AG09319 (cell line): ENCODE results near the gene TPTE2.
"Not testable (repeated sequence)": the region's sequence is repeated elsewhere in the genome, so short reads cannot be mapped to it uniquely, and the experiment has no call there.

Source experiments
- DNase-seq: peaks from one replicate; pipeline ENCODE4 v3.0.0-alpha.2; 2010; ENCODE audit warnings: low read depth; ENCODE audit errors: extremely low read depth
- TF ChIP-seq, protein P1 (sequence below): IDR thresholded peaks from 2 replicates; pipeline ENCODE4 v1.5.1; 2011; ENCODE audit warnings: low read depth, mild to moderate bottlenecking, inconsistent platforms, low read length, moderate library complexity

TPTE2 gene

GRCh38 chr13:19561127-19561582 is at the start of gene TPTE2:
Gene TPTE2, minus strand, starts transcription at chr13:19561532. Its CDS starts 58,298 bp downstream, at chr13:19503234.
- not testable (repeated sequence) for DNase-seq

- no peak for DNase-seq
- TF ChIP-seq, protein P1, sequence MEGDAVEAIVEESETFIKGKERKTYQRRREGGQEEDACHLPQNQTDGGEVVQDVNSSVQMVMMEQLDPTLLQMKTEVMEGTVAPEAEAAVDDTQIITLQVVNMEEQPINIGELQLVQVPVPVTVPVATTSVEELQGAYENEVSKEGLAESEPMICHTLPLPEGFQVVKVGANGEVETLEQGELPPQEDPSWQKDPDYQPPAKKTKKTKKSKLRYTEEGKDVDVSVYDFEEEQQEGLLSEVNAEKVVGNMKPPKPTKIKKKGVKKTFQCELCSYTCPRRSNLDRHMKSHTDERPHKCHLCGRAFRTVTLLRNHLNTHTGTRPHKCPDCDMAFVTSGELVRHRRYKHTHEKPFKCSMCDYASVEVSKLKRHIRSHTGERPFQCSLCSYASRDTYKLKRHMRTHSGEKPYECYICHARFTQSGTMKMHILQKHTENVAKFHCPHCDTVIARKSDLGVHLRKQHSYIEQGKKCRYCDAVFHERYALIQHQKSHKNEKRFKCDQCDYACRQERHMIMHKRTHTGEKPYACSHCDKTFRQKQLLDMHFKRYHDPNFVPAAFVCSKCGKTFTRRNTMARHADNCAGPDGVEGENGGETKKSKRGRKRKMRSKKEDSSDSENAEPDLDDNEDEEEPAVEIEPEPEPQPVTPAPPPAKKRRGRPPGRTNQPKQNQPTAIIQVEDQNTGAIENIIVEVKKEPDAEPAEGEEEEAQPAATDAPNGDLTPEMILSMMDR = no peak
Measured at GRCh38 chr13:19607523-19608078, 46.3 kb upstream of the TPTE2 start.

GRCh38 chr13:19606737-19607136 is 45.4 kb upstream of the TPTE2 start:
- TF ChIP-seq, protein P1 = no peak
- no peak for DNase-seq

DNA sequence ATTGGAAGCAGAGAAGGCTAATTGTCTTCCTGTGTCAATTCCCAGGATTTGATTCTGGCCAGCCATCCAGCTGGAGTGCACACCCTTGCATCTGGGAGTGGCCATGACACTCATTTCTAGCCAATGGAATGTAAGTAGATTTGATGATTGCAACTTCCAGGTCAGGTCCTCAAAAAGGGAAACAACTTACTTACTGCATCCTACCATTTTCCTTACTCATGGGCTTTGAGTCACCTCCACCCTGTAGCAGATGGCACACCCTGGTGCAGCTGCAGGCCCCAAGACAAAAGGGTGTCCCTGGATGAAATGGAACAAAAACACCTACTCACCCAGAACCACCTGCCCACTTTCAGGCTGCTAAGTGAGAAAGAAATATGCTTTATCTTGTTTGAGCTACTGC is 44.8 kb upstream of the TPTE2 start:
- DNase-seq = no peak
- TF ChIP-seq, protein P1 = no peak

DNA sequence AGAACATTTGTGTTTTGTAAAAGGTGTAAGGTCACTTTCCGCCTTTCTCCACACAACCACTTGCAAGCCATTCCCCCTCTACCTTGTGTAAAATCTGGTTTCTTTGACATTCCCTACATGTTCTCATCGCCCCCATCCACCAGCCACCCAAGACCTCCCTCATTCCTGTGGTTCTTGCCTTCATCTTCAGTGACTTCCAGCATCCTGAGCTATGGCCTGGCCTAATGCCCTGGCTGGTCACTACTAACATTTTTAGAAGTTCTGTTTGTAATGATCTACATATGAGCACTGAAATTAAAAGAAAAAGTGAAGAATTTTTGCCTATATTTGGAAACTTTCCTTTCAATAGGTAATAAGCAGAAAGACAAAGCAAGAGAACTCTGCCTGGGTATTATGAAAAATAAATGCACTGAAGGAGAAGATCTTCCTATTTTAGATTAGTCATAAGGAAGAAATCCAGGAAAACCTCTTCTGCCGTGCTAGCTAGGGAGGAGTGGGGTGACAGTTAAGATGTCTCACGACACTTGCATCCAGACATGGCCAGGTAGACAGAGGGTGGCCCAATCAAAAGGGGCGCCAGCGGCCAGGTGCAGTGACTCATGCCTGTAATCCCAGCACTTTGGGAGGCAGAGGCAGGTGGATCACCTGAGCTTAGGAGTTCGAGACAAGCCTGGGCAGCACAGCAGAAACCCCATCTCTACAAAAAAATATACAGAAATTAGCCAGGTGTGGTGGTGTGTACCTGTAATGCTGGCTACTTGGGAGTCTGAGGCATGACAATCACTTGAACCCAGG is 44.0 kb upstream of the TPTE2 start:
- TF ChIP-seq, protein P1 = no peak
- DNase-seq = no peak

- DNase-seq = no peak
- TF ChIP-seq, protein P1 = no peak
Measured at GRCh38 chr13:19604306-19604705, 43.0 kb upstream of the TPTE2 start.

- TF ChIP-seq, protein P1 = no peak; the same call in 1 of the 2 replicates
- DNase-seq = no peak
Measured at GRCh38 chr13:19601749-19602725, 40.7 kb upstream of the TPTE2 start.
